Spinal cord (tissue), 10 donors: ENCODE results near the gene SAP30BP. TPM values are rescaled to one million over a fixed set of nuclear protein-coding genes. Genes with fewer than 3 reads are reported as not detected.

Source experiments
- DNase-seq, 6 donors: peaks; one replicate each; pipeline versions ENCODE4 v3.0.0 to v3.0.0-alpha.2; 2013 to 2015; ENCODE audit warnings: low spot score in 6 of 6, low read depth in 4 of 6
- H3K27ac ChIP-seq: one replicate; pipeline ENCODE4 v1.5.1; 2013; ENCODE audit warnings: low read depth, low read length, control low read depth
- H3K27me3 ChIP-seq: one replicate; pipeline ENCODE4 v1.6.1; 2013; ENCODE audit warnings: low read length; ENCODE audit not compliant: control insufficient read depth, insufficient read depth
- H3K36me3 ChIP-seq: one replicate; pipeline ENCODE4 v1.6.1; 2013; ENCODE audit warnings: low read length; ENCODE audit not compliant: control insufficient read depth, insufficient read depth
- H3K4me1 ChIP-seq: one replicate; pipeline ENCODE4 v1.6.1; 2013; ENCODE audit warnings: low read length; ENCODE audit not compliant: control insufficient read depth, insufficient read depth
- H3K4me3 ChIP-seq: one replicate; pipeline ENCODE4 v1.5.1; 2013; ENCODE audit warnings: low read depth, low read length, control low read depth
- H3K9me3 ChIP-seq: one replicate; pipeline ENCODE4 v1.6.1; 2013; ENCODE audit warnings: low read length; ENCODE audit not compliant: control insufficient read depth, insufficient read depth
- WGBS: methylation state at CpG from one replicate; pipeline ENCODE4 v1.1.5; 2013; ENCODE audit warnings: missing lambda C conversion rate; ENCODE audit not compliant: insufficient coverage; 5-methylcytosine and 5-hydroxymethylcytosine counted together
- polyA plus RNA-seq, 2 donors: library from polyadenylated mRNA; unstranded; fragments of 120-200 nt; gene quantifications; one replicate each; pipeline ENCODE4 v1.2.1, GENCODE V29; 2013; ENCODE audit not compliant: insufficient read length in 2 of 2
- total RNA-seq, 2 donors: library from RNA; depleted of rRNA in 1 of 2; stranded (reverse); fragments of 120-200 nt in 1 of 2; fragments of >200 nt in 1 of 2; gene quantifications; one replicate each; pipeline versions ENCODE4 v1.2.3 to v1.2.4, GENCODE V29; 2013 to 2014
- donor health status: healthy.

SAP30BP gene
- total and polyA plus RNA-seq, 4 donors, result 44.3 to 123 (median 105) TPM

GRCh38 chr17:75757086-75757681 is 90.0 kb downstream of the SAP30BP start:
- Histone ChIP-seq H3K4me1 (peaks cover 22% of the 10 kb centered on the region), H3K36me3 (peaks cover 67% of the 10 kb centered on the region), H3K27ac (no peak overlapping the region), H3K9me3 (no peaks in the 10 kb centered on the region), H3K27me3 (no peaks in the 10 kb centered on the region), H3K4me3 (no peak overlapping the region)
- 98% methylated on average over 14 of the region's 21 CpGs for WGBS
- DNase-seq, result no peak

Other genes with a start within 250 kb of the SAP30BP start
- gene TMEM94, start 210.7 kb upstream of the SAP30BP start, total RNA-seq, result 10 to 100 TPM; 23.2 to 56.8 TPM
- gene TMEM94, start 210.7 kb upstream of the SAP30BP start, polyA plus RNA-seq, result 100 to 1,000 TPM; 108 to 120 TPM
- gene CASKIN2, start 151.8 kb upstream of the SAP30BP start, total RNA-seq, result 10 to 100 TPM; 12.9 to 14.5 TPM
- 10 to 100 TPM; 37.1 to 38.3 TPM for gene CASKIN2, start 151.8 kb upstream of the SAP30BP start, polyA plus RNA-seq
- 10 to 100 TPM; 10.0 to 28.9 TPM for gene TSEN54, start 150.8 kb upstream of the SAP30BP start, total RNA-seq
- 10 to 100 TPM; 32.9 to 48.2 TPM for gene TSEN54, start 150.8 kb upstream of the SAP30BP start, polyA plus RNA-seq
- 1 to 10 TPM; 2.0 to 9.9 TPM for gene LLGL2, start 141.6 kb upstream of the SAP30BP start, total RNA-seq
- 1 to 10 TPM; 4.9 to 6.6 TPM for gene LLGL2, start 141.6 kb upstream of the SAP30BP start, polyA plus RNA-seq
- gene MYO15B, start 79.5 kb upstream of the SAP30BP start, total RNA-seq, result 10 to 100 TPM; 38.9 to 99.1 TPM
- gene MYO15B, start 79.5 kb upstream of the SAP30BP start, polyA plus RNA-seq, result 100 to 1,000 TPM in 1 of 2 donors, 10 to 100 TPM in 1; 98.4 to 148 TPM
- 1 to 10 TPM; 3.0 to 5.8 TPM for gene SMIM5, start 33.9 kb upstream of the SAP30BP start, total RNA-seq
- 1 to 10 TPM; 2.1 to 2.7 TPM for gene SMIM5, start 33.9 kb upstream of the SAP30BP start, polyA plus RNA-seq
- 10 to 100 TPM; 10.2 to 28.0 TPM for gene RECQL5, start 184 bp upstream of the SAP30BP start, total RNA-seq
- gene RECQL5, start 184 bp upstream of the SAP30BP start, polyA plus RNA-seq, result 10 to 100 TPM; 29.3 to 36.5 TPM
- 10 to 100 TPM; 24.0 to 46.5 TPM for gene ITGB4, start 54.1 kb downstream of the SAP30BP start, total RNA-seq
- gene ITGB4, start 54.1 kb downstream of the SAP30BP start, polyA plus RNA-seq, result 10 to 100 TPM; 39.7 to 57.9 TPM
- gene GALK1, start 97.9 kb downstream of the SAP30BP start, total RNA-seq, result 10 to 100 TPM; 14.8 to 28.0 TPM
- gene GALK1, start 97.9 kb downstream of the SAP30BP start, polyA plus RNA-seq, result 10 to 100 TPM; 22.6 to 27.2 TPM
- 10 to 100 TPM; 28.9 to 33.9 TPM for gene UNK, start 117.5 kb downstream of the SAP30BP start, total RNA-seq
- gene UNK, start 117.5 kb downstream of the SAP30BP start, polyA plus RNA-seq, result 10 to 100 TPM; 41.2 to 54.8 TPM
- 1 to 10 TPM; 3.1 to 4.0 TPM for gene UNC13D, start 177.1 kb downstream of the SAP30BP start, total RNA-seq
- 1 to 10 TPM; 5.3 to 6.1 TPM for gene UNC13D, start 177.1 kb downstream of the SAP30BP start, polyA plus RNA-seq
- gene WBP2, start 188.0 kb downstream of the SAP30BP start, total RNA-seq, result 10 to 100 TPM; 45.6 to 57.5 TPM
- gene WBP2, start 188.0 kb downstream of the SAP30BP start, polyA plus RNA-seq, result 100 to 1,000 TPM; 211 to 231 TPM
- 10 to 100 TPM; 31.3 to 37.3 TPM for gene TRIM47, start 211.2 kb downstream of the SAP30BP start, total RNA-seq
- 10 to 100 TPM; 52.6 to 53.6 TPM for gene TRIM47, start 211.2 kb downstream of the SAP30BP start, polyA plus RNA-seq
- 10 to 100 TPM; 11.7 to 18.4 TPM for gene TRIM65, start 229.6 kb downstream of the SAP30BP start, total RNA-seq
- 10 to 100 TPM; 17.7 to 24.8 TPM for gene TRIM65, start 229.6 kb downstream of the SAP30BP start, polyA plus RNA-seq
- 10 to 100 TPM; 26.3 to 41.2 TPM for gene MRPL38, start 237.5 kb downstream of the SAP30BP start, total RNA-seq
- gene MRPL38, start 237.5 kb downstream of the SAP30BP start, polyA plus RNA-seq, result 100 to 1,000 TPM; 111 to 116 TPM